ENCODE measurements around the gene LNP1. TPM values are rescaled to one million over a fixed set of nuclear protein-coding genes. Genes with fewer than 3 reads are reported as not detected.
A peak's percentile ranks its signal among the peaks of the same experiment; 100 is the strongest.
"Not testable (repeated sequence)": the region's sequence is repeated elsewhere in the genome, so short reads cannot be mapped to it uniquely, and the experiment has no call there.

LNP1 gene, protein sequence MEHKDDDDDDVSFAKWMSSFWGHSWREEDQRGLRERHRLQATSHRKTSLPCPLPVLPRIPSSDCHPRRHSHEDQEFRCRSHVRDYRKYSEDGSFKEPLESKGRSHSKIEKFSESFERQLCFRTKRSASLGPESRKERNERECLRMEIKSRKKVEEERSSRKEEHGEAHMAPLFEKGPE
- 1 to 10 TPM in 3 of 4 donors, under 1 TPM in 1; 0.95 to 8.3 (median 1.1) TPM for total RNA-seq

DNA sequence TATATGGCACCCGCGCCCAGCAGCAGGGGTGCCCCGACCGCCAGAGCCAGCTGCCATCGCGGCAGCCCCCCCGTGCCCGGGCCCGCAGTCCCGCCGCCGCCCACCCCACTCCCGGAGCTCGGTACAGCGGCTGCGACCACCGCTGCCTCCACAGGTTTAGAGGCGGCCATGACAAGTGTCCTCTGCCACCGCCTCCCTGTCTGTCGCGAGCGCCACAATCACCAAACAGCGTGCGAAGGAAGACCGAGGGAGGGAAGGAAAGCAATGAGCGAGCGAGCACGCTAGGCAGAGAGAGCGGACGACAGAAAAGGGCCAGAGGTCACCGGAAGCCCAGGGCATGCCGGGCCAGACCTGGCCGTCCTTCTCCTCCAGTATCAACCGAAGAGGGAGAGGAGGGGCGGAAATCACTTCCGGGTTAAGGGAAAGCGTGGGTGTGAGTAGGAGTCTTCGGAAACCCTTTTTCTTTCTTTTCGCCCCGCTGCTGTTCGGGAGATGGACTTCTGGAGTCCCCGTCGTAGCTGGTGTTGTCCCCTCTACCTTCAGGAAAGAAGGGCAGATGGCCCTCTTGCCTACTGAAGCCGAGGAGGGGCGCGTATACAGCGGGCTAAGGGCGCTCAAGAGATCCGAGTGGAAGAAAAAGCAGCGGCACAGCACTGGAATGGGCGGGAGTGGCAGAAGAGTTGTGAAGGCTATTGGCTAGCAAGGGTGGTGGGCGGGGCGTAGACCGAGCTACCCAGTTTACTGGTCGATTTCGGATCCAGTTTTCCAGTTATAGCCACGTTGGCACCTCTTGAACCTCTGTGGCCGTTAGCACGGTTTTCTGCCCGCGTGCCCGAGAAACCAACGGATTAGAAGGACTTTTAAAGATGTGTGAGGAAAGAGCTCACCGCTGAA lies at the start of gene LNP1, which contains the start of gene TOMM70:
TSS of gene LNP1 (plus strand) at position 760 of the 894 bp plus-strand sequence. CDS start 28,191 bp downstream, outside the sequence.
TSS of gene TOMM70 (minus strand) at position 310 of the 894 bp plus-strand sequence. CDS start at position 170, 140 bp downstream.
- peaks cover 0 to 36% (median 18%) of the 10 kb centered on the region in 4 donors for H3K4me1 ChIP-seq
- peak within 1 kb of the TSS; percentile 83 to 95 (median 91) for H3K27ac ChIP-seq
- no peaks in the 10 kb centered on the region for H3K36me3 ChIP-seq
- peak; percentile 38 to 66 for TF ChIP-seq POLR2A (IDR thresholded peaks at IDR 0.05)
- TF ChIP-seq, protein P1, sequence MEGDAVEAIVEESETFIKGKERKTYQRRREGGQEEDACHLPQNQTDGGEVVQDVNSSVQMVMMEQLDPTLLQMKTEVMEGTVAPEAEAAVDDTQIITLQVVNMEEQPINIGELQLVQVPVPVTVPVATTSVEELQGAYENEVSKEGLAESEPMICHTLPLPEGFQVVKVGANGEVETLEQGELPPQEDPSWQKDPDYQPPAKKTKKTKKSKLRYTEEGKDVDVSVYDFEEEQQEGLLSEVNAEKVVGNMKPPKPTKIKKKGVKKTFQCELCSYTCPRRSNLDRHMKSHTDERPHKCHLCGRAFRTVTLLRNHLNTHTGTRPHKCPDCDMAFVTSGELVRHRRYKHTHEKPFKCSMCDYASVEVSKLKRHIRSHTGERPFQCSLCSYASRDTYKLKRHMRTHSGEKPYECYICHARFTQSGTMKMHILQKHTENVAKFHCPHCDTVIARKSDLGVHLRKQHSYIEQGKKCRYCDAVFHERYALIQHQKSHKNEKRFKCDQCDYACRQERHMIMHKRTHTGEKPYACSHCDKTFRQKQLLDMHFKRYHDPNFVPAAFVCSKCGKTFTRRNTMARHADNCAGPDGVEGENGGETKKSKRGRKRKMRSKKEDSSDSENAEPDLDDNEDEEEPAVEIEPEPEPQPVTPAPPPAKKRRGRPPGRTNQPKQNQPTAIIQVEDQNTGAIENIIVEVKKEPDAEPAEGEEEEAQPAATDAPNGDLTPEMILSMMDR (IDR thresholded peaks at IDR 0.05): no peak
- no peaks in the 10 kb centered on the region for H3K9me3 ChIP-seq
- peak; percentile 98 to 99 (median 99) for DNase-seq
- peak within 1 kb of the TSS; percentile 81 to 99 (median 93) for H3K4me3 ChIP-seq
- no peaks in the 10 kb centered on the region for H3K27me3 ChIP-seq

DNA sequence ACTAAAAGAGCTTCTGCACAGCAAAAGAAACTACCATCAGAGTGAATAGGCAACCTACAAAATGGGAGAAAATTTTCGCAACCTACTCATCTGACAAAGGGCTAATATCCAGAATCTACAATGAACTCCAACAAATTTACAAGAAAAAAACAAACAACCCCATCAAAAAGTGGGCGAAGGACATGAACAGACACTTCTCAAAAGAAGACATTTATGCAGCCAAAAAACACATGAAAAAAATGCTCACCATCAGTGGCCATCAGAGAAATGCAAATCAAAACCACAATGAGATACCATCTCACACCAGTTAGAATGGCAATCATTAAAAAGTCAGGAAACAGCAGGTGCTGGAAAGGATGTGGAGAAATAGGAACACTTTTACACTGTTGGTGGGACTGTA lies 49.6 kb upstream of the LNP1 start:
- H3K27me3 ChIP-seq, H3K9me3 ChIP-seq, DNase-seq, H3K27ac ChIP-seq, H3K4me3 ChIP-seq, H3K4me1 ChIP-seq: not testable (repeated sequence)
- peaks cover 0 to 73% (median 0%) of the 10 kb centered on the region in 3 donors for H3K36me3 ChIP-seq

DNA sequence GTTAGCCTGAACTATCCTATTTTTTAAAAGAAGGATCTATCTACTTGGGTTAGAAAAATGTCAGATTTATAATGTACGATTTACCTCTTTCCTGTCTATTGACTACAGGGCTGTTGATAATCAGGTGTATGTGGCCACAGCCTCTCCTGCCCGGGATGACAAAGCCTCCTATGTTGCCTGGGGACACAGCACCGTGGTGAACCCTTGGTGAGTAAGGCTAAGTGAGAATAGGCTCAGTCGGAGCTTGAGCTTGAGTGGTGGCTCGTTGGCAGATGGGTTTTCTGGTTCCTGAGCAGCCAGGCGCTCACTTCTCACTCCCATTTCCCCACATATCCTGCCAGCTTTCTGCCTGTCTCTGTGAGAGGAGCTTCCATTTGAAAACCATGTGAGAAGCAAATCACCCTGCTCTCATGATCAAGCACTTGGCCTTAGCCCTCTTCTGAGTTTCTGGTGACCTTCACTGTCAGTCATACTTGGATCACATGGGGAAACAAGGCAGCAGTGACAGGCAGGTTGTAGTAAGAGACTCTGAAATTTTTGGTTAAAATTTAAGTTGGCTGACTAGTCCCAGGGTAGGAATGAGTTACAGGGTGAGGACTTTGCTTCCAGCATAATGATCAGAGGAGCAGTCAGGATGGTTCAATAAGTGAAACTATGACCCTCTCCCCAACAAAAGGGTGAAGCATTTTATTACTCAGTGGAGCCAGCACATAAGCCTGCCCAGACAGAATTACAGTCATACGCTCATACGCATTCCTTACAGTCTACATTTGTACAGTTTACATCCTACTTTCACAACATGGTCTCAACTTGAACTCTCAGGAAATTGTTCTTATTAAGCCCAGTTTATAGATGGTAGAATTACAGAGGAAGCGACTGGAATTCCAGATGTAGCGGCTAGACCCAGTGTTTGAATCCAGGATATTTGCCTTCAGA lies 48.8 kb upstream of the LNP1 start:
- H3K36me3 ChIP-seq: peaks cover 0 to 71% (median 0%) of the 10 kb centered on the region in 3 donors
- no peaks in the 10 kb centered on the region for H3K4me1 ChIP-seq
- DNase-seq: no peak
- H3K27ac ChIP-seq: no peak overlapping the region
- TF ChIP-seq, protein P1 (IDR thresholded peaks at IDR 0.05): no peak
- TF ChIP-seq POLR2A (IDR thresholded peaks at IDR 0.05): no peak
- H3K9me3 ChIP-seq: no peaks in the 10 kb centered on the region
- H3K27me3 ChIP-seq: no peaks in the 10 kb centered on the region
- H3K4me3 ChIP-seq: no peak overlapping the region

DNA sequence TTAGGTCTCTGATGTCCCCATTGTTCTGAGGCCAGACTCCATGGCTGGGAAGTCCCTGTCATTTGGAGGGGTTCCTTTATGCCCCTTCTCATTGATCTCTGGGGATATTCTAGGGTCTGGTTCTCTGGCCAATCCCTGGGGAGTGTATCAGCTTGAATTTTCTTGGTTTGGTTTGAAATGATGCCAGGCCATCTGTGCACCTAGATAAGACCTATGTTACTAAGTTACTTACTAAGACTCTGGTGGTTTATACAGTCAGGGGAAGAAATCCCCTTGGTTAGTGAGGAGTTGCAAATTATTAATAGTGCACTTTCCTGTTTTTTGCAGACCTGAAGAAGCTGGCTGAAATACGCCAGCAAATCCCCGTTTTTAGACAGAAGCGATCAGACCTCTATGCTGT lies 46.5 kb upstream of the LNP1 start:
- no peak overlapping the region for H3K27ac ChIP-seq
- no peak for TF ChIP-seq POLR2A (IDR thresholded peaks at IDR 0.05)
- TF ChIP-seq, protein P1 (IDR thresholded peaks at IDR 0.05): no peak
- no peak overlapping the region for H3K4me3 ChIP-seq
- no peaks in the 10 kb centered on the region for H3K9me3 ChIP-seq
- H3K27me3 ChIP-seq: no peaks in the 10 kb centered on the region
- no peak for DNase-seq
- H3K36me3 ChIP-seq: peaks cover 0 to 62% (median 0%) of the 10 kb centered on the region in 3 donors
- no peaks in the 10 kb centered on the region for H3K4me1 ChIP-seq

DNA sequence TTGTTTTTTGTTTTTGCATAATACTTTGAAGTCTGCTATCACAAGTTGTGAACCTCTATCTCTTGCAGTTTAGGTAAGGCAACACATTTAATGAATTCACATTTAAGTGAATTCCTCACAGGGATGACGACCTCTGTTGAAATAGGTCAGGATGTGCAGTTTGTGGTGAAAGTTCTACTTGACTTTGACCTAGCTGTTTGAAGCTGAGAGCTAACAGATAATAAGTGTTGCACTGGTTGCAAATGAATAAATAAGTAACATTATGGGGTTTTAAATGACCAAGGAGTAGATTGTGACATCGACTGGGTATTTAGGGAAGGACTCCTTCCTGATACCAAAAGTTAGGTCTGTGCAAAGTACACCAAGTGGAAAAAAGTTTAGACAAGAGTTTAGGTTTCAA lies 42.9 kb upstream of the LNP1 start:
- Histone ChIP-seq H3K27ac (no peak overlapping the region), H3K9me3 (no peaks in the 10 kb centered on the region), H3K4me1 (no peaks in the 10 kb centered on the region), H3K36me3 (peaks cover 0 to 52% (median 0%) of the 10 kb centered on the region in 3 donors), H3K27me3 (no peaks in the 10 kb centered on the region), H3K4me3 (no peak overlapping the region)
- TF ChIP-seq, protein P1 (IDR thresholded peaks at IDR 0.05): no peak
- no peak for TF ChIP-seq POLR2A (IDR thresholded peaks at IDR 0.05)
- DNase-seq: no peak

Data from Peyer's patch (tissue), 4 donors.